ENCODE measurements around the gene RASA1.

Gene RASA1

GRCh38 chr5:87404359-87404758 is 136.7 kb downstream of the RASA1 start:
- no peak for DNase-seq

GRCh38 chr5:87405472-87406155 is 137.9 kb downstream of the RASA1 start:
- no peak for DNase-seq

GRCh38 chr5:87408204-87408603 is 140.5 kb downstream of the RASA1 start:
- no peak for DNase-seq

- DNase-seq: no peak
These were observed 143.2 kb downstream of the RASA1 start for GRCh38 chr5:87410931-87411330.

GRCh38 chr5:87411586-87411972 is 143.9 kb downstream of the RASA1 start:
- DNase-seq: no peak

GRCh38 chr5:87411973-87412629 is 144.4 kb downstream of the RASA1 start:
- DNase-seq: peak; percentile 35

- DNase-seq: peak; percentile 96
These were observed 145.1 kb downstream of the RASA1 start, which contains the start of gene CCNH for GRCh38 chr5:87412630-87413342. CCNH (minus strand) TSS chr5:87412930; CDS start chr5:87412794, 136 bp downstream.

GRCh38 chr5:87413343-87413645 is 145.6 kb downstream of the RASA1 start:
- no peak for DNase-seq

GRCh38 chr5:87418506-87418905 is 150.8 kb downstream of the RASA1 start:
- no peak for DNase-seq

GRCh38 chr5:87421307-87421706 is 153.6 kb downstream of the RASA1 start:
- no peak for DNase-seq

- no peak for DNase-seq
These were observed 156.1 kb downstream of the RASA1 start for GRCh38 chr5:87423755-87424154.

GRCh38 chr5:87430863-87431457 is 163.3 kb downstream of the RASA1 start:
- no peak for DNase-seq

GRCh38 chr5:87432460-87432859 is 164.8 kb downstream of the RASA1 start:
- DNase-seq: peak; percentile 13

- DNase-seq: no peak
These were observed 166.3 kb downstream of the RASA1 start for GRCh38 chr5:87433945-87434344.

GRCh38 chr5:87434461-87434860 is 166.8 kb downstream of the RASA1 start:
- DNase-seq: no peak

GRCh38 chr5:87435144-87435694 is 167.5 kb downstream of the RASA1 start:
- no peak for DNase-seq

- no peak for DNase-seq
These were observed 170.0 kb downstream of the RASA1 start for GRCh38 chr5:87437724-87438123.

- no peak for DNase-seq
These were observed 170.5 kb downstream of the RASA1 start for GRCh38 chr5:87438231-87438630.
